GM21526 (cell line): ENCODE measurements around the gene COL9A3.

Experiments
- ATAC-seq: cut with Tn5 transposase; IDR thresholded peaks from one replicate; pipeline ENCODE4 v1.9.1; 2021; ENCODE audit warnings: moderate library complexity; ENCODE audit not compliant: unreplicated experiment, low FRiP score

The COL9A3 gene

DNA sequence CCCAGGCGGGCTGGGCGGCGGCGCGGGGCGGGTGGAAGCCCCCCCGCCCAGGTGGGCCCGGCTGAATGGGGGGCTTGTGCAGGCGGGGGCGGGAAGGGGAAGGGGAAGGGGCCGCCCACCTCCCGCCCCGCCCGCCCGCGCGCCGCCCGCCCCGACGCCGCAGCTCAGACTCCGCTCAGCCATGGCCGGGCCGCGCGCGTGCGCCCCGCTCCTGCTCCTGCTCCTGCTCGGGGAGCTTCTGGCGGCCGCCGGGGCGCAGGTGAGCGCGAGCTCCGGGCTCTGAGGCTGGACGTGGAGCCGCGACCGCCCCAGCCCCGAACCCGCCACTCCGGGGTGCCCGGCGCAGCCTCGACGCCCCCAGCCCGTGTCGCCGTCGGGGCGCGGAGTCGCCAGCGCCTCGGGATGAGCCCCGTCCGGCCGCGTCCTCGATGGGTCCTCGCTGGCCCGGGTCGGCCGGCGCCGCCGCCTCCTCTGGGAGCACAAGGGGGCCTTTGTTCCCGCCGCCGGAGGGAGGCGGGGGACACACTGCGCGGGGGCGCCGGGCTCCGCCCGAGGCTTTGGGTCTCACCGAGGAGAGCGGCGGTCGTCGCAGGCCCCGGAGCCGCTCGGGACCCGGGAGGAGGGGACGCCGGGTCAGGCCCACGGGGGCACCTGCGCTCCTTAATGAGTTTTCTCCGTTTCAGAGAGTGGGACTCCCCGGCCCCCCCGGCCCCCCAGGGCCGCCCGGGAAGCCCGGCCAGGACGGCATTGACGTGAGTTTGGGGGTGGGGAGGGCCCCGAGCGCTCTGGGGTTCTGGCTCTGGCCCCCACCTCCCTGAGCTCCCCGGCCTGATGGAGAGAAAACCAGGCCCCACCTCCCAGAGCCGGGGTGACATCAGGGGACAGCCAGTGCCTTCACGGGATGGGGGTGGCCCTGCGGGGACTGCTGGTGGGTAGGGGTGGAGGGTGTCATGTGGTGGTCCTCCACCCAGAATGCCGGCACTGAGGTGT is at the start of gene COL9A3:
Gene COL9A3 (plus strand): TSS at position 167 of the 990 bp plus-strand sequence. CDS start 15 bp downstream, at position 182.
- no peak for ATAC-seq

DNA sequence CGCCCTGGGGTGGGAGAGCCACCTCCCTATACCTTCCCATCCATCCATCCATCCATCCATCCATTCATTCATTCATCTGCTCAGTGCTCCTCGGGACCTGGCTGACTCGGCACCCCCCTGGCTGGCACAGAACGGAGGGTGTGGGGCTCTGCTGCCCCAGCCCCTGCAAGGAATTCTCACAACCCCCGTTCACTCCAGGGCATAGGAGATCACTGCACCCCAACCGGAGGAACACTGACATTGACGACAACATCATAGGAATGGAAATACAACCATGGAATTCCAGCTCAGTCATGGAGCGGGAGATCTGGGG is 48.7 kb upstream of the COL9A3 start:
- no peak for ATAC-seq

DNA sequence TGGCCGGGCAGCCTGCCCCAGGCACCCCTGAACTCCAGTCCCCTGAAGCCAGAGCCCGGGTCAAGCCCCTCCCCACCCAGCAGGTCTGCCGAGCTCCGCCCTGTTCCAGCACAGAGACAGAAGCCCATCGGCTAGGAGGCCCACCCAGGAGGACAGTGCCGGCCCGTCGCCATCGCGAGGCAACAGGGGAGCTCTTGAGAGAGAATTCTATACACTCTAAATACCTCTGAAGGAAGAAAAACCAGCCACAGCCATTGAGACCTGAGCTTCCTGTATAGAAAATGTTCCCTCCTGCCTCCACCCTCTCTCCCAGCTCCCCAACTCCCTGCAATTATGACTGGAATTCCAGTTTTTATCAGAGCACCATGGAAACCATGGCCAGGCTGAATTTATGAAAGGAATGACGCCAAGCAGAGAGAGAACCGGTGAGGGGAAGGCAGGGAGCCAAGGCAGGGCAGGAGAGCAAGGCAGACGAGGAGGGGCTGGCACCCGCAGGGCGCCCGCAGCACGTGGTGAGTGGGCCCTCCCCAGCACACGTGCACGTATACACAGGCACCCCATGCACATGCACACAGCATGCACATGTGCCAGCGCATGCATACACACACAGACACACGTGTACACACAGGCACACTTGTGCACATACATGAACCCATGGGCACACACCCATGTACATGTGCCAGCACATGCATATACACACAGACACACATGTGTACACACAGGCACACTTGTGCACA is 48.1 kb upstream of the COL9A3 start:
- ATAC-seq = no peak

GRCh38 chr20:62769346-62770071 is 47.3 kb upstream of the COL9A3 start:
- no peak for ATAC-seq

GRCh38 chr20:62770111-62770910 is 46.5 kb upstream of the COL9A3 start:
- no peak for ATAC-seq

DNA sequence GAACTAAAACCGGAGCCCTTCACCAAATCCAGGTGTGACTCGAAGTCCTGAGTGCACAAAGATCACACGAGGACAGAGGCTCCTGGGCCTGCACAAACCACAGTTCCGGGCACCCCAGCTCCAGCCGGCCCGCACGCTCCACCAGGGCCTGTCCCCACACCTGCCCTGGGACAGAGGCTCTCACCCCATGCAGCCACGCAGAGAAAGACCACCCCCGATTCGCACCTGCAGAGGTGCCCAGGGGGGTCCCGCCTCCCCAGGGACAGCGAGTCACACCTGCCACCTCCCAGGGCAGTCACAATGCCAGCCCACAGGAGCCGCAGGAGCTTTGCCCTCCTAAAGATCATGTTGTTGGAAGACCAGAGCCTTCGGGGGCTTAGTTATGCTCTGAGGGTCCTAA is 45.9 kb upstream of the COL9A3 start:
- no peak for ATAC-seq

GRCh38 chr20:62771396-62772102 is 45.3 kb upstream of the COL9A3 start:
- ATAC-seq = no peak

DNA sequence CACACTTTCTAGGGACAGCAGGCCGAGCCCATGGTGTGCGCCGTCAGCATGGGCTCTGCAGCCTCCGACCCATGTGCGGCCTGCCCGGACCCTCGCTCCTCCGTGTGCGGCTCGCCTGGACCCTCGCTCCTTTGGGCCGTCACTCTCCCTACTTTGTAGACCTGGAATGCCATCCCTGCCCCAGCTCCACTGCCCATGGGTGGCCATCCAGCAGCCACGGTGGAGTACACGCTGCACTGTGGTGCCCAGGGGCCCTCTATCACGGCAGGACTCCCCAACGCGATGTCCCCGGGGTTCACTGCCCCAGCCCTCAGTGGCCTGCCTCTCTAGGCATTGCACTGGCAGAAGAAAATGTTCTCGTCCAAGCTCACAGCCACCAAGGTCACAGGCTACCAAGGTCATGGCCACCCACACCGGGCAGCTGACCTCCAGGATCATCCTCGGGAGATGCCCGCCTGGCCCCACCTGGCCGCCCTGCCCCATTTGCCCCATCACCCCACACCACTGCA is 44.7 kb upstream of the COL9A3 start:
- ATAC-seq = no peak

DNA sequence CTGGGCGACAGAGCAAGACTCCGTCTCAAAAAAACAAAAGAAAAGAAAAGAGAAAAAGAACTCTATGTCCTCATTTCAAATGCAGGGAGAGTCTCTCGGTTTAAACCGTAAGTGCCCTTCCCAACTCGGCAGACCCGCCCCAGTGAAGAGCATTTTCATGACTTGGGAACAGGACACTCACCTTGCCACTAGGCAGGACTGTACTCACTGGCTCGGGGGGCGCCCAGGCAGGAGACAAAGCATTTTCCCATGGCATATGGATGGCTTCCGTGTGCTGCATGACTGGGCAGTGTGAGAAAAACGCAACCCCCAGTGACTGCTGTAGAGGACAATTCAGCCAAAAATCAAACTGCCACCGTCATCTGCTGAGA is 44.2 kb upstream of the COL9A3 start:
- no peak for ATAC-seq

DNA sequence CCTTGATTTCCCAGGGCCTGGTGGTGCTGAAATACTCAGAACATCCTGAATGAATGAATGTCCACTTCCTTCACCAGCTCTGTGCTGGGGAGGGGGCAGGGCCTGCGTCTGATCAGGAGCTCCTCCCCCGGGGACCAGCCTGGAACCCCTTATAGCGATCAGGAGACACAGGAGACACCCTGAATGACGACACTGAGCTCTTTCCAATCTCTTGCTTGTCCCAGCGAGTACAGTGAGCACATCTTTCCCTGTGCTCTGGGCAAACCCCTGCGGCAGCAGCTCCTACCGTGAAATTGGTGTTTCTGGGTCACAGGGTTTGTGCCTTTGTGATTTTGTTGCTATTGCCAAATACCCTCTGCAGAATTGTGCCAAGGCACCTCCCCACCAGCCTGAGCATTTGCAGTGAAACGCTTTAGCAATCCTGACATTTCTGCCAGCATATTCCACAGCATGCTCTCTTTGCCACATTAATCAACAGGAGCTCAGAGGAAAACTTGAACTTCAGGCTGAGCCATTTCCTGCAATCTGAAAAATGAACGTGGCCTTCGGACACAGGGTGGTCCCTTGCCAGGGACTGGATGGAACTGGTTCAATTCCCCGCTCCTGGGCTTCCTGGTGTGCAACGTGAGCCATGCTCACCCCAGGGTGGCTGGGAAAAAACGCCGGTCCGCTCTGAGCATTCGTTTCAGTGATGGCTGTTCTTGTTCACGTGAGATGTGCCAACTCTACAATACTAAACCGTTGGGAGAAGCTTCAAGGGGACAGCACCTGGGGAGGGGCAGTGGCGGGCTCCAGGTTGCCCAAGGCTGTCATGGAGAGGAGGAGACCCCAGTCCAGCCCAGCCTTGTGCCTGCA is 43.6 kb upstream of the COL9A3 start:
- ATAC-seq = no peak

DNA sequence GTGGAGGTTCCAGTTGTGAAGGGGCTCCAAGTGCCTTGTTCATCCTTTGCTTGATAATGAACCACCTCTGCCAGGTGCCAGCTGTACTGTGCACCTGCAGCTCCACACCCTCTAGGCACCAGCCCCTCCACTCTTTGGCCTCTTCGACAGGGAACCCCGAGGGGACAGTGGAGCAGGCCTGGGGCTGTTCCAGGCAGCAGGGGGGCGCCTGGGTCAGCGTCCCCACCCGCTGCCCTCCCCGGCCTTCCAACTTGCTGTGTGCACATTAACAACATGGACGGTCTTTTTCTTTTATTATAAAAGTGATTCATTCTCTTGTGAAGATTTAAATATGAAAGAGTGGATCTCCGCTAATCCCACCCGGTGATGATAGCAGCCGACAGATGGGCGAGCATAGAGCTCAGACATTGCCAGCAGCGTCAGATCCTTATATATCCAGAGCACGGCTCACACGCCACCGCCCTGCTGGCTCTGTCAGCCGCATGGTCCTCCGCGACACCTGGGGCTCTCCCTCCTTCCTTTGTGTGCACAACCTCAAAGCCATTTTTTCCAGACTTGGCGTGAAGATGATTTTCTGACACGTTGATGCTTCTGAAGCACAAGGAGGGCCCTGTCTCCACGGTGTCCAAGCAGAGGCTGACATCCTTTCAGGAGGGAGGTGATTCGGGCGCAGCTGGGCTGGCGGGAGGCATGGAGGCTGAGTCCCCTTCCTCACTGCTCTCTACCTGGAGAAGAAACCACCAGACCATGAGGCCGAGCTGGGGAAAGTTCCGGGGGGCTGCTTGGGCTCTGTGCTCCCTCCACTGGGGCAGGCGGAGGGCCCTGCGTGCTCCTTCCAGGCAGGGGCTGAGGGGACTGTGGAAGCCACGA is 42.8 kb upstream of the COL9A3 start:
- no peak for ATAC-seq

DNA sequence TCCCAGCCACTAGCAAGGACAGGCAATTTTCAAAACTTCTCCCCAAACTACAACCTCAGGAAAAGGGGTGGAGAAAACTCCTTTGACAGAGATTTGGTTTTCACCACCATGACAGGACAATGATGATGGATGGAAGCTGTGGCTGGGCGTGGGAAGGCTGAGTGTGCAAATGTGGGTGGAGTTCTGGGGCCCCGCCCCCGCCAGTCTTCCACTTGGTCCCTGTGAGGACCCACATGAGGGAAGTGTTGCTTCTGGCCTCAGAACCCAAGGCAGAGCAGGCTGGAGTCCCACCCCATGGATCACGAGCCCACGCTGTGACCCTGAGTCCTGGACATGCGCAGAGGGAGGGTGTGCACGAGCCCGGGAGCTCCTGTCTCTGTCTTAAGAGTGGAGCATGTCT is 42.1 kb upstream of the COL9A3 start:
- ATAC-seq = no peak

DNA sequence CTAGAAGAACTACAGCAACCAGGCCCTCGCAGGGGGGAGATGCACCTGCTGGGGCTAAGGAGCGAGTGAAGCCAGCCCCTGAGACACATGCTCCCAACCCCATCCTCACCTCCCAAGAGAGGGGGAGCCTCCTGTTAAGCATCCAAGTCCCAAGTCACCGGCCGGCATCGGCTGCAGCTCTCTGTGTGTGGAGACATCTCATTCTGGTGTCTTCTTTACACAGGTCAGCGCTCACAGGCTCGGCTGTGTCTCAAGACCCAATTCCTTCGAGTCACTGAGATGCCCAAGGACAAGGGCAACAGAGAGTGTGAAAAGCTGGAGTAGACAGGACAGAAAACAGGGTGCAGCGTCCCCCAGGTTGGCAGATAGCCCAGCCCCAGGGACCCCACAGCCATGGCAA is 41.6 kb upstream of the COL9A3 start:
- no peak for ATAC-seq

DNA sequence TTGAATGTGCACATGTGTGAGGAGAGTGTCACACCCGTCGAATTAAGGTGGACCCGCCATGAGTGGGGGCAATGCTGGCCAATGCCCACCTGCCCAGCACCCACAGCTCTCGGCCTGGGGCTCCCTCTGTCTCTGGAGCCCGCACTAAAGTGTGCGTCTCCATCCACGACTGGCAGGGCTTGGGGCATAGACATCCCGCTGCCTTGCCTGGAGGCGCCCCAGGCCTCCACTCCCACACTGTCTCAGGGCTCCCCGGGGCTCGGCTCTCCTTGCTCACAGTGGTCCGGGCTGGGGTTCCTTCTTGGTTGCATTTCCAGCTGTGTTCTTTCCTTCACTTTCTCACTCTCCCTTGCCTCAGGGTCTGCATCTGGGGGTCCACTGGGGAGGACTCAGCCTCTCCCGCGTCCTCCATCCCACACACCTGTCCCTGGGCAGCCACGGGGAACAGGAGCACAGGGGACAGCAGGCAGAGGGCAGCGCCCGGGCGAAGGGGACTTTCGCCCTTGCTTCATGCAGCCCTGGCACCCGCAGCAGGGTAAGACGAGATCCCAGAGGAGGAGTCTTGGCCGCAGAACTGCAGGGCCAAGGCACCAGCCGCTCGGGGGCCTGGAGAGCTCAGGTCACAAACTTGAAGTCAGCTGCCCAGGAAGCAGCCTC is 40.7 kb upstream of the COL9A3 start:
- no peak for ATAC-seq

DNA sequence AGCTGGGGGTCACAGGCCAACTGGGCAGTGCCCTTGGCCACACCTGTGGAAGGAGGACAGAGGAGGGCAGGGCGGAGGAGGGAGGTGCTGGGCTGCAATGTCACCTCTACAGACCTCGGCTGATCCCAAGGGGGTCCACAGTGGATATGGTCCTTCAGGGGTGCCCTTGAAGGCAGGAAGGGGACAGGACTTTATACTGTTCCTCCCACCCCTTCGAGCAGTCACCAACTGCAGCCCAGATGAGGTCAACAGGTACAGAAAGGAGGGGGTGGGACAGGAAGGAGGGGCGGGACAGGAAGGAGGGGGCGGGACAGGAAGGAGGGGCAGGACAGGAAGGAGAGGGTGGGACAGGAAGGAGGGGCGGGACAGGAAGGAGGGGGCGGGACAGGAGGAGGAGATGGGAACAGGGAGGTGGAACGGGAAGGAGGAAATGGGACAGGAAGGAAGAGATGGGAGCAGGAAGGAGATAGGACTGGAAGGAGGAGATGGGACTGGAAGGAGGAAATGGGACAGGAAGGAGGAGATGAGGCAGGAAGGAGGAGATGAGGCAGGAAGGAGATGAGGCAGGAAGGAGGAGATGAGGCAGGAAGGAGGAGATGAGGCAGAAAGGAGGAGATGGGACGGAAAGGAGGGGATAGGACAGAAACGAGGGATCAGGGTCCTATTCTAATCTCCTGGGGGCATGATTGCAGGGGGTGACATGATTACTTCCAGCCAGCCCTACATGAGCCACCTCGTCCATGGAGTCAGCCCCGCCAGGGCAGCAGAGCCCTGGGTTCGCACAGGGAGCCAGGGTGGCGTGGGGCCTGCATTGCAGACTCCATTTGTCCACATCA is 39.9 kb upstream of the COL9A3 start:
- ATAC-seq = no peak

DNA sequence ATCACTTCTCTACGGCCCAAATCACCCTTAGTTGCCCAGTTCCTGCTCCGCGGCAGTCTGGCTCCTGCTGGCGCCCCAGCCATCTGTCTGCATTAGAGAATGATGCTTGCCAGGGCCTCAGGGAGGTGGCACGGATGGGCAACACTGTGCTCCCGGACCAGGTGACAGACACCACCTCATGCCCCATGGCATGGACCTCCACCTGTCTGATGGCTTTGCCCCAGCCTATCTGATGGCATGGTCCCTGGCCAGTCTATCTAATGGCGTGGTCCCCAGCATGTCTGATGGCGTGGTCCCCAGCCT is 39.4 kb upstream of the COL9A3 start:
- ATAC-seq = no peak

- ATAC-seq = no peak
Observed at GRCh38 chr20:62778058-62778457, 38.8 kb upstream of the COL9A3 start.
